GM21390 (cell line): ENCODE measurements around the gene ERO1B.
A peak's percentile ranks its signal among the peaks of the same experiment; 100 is the strongest.
"Not testable (repeated sequence)": the region's sequence is repeated elsewhere in the genome, so short reads cannot be mapped to it uniquely, and the experiment has no call there.

Experiments used
- ATAC-seq: cut with Tn5 transposase; IDR thresholded peaks from one replicate; pipeline ENCODE4 v1.9.1; 2021; ENCODE audit not compliant: unreplicated experiment

Gene ERO1B

DNA sequence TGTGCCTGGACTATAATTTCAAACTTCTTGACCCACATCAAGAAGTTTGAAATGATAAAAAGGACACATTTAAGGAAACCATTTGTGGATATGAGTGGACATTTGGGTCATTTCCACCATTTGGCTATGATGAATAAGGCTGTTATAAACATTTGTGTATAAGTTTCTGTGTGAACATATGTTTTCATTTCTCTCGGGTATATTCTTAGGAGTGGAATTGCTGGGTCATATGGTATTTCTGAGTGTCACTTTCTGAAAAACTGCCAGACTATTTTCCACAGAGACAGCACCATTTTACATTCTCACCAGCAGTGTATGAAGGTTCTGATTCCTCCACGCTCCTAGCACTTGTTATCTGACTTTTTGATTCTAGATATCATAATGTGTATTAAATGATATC is 88.6 kb downstream of the ERO1B start:
- no peak for ATAC-seq

- not testable (repeated sequence) for ATAC-seq
Observed at GRCh38 chr1:236188084-236188483, 93.7 kb downstream of the ERO1B start.

DNA sequence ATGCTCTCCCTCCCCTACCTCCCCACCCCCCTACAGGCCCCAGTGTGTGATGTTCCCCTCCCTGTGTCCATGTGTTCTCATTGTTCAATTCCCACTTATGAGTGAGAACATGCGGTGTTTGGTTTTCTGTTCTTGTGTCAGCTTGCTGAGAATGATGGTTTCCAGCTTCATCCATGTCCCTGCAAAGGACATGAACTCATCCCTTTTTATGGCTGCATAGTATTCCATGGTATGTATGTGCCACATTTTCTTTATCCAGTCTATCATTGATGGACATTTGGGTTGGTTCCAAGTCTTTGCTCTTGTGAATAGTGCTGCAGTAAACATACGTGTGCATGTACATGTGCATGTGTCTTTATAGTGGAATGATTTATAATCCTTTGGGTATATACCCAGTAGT is 95.3 kb downstream of the ERO1B start:
- not testable (repeated sequence) for ATAC-seq

DNA sequence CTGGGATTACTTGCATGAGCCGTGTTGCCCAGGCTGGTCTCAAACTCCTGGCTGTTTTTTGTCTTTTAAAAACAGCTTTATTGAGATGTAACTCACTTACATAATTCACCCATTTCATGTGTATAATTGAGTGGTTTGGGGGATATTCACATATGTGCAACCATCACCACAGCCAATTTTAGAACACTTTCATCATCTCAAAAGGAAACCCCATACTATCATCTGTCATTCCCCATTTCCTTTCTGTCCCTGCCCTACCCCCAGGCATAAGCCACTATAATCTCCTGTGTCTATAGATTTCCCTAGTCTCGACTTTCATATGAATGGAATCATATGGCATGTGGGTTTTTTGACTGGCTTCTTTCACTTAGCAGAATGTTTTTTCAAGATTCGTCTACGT is 96.1 kb downstream of the ERO1B start:
- ATAC-seq: no peak

DNA sequence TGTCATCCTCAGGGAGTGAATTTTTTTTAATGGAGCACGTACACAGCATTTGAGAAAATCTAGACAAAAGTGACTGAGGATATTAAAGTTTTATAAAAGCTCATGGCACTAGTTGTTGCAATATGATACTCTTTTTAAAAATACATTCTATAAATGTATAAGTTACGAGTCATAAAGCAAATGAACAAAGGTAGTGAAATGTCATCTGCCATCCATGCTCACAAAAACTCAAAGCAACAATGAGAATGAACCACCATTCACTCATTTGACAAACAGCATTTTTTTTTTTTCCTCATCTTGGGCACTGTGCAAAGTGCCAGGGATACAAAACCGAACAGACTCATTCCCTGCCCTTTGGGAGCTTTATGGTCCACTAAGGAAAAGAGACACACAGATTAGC is 100.7 kb downstream of the ERO1B start:
- ATAC-seq: no peak

DNA sequence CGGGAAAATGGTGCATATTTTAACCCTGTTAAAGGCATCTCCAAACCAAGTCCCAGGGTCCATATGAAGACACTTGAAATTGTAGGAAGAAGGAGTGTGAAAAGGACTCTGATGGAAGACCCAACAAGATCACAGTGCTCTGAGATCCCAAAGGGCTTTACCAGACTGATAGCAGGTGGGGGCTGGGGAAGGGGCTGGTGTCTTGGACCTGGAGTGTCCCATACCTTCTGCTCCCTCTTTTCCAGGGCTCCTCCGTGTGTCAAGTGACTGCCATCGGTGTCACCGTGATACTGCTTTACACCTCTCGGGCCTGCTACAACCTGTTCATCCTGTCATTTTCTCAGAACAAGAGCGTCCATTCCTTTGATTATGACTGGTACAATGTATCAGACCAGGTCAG is 102.1 kb downstream of the ERO1B start:
- ATAC-seq: no peak

DNA sequence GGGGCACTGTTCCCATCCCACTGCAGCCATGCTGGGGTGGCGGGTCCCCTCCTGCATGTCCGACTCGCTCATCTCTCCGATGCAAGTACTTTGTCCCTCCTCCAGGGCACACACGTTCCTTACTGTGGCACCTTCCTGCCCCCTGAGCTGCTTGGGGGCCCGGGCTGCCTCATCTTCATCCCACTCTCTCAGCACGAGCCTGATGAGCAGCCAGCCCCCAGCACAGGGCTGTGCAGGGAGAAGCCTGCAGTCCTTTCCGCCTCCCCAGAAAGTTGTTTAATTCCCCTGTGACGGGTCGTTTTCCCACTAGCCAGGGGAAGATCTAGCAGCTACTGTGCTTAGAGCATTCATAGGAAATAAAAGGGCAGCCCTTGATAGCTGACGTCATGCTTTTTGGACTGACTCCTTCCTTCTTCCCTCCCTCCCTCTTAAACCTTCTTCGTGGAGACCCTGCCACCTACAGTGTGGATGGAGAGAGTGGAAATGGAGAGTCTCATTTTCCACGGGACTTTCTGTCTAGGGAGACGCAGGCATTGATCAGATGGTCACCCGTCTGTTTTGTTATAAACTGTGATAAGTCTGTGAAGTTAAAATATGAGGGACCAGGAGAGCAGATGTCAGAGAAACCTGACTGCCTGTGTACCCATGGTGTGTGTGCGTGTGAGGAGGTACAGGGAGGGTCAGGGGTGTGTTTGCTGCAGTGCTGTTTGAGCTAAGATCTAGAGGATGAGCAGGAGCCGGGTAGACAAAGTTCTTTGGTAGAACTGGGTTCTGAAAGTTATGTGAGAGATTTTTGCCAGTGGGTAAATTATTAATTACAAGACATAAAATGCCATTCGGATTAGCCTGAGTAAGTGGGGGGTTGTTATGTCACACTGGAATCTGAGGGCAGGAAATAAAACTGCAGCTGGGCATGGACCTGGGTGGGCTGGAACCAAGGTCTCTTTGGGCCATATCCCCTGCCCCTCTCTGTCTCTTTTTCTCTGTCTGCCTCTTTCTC is 105.1 kb downstream of the ERO1B start:
- no peak for ATAC-seq

GRCh38 chr1:236175642-236176336 is 106.0 kb downstream of the ERO1B start:
- ATAC-seq: peak; percentile 86

- no peak for ATAC-seq
Observed at GRCh38 chr1:236173174-236173767, 108.5 kb downstream of the ERO1B start.

- ATAC-seq: no peak
Observed at GRCh38 chr1:236172041-236172579, 109.6 kb downstream of the ERO1B start.

- no peak for ATAC-seq
Observed at GRCh38 chr1:236168716-236169429, 112.9 kb downstream of the ERO1B start.

DNA sequence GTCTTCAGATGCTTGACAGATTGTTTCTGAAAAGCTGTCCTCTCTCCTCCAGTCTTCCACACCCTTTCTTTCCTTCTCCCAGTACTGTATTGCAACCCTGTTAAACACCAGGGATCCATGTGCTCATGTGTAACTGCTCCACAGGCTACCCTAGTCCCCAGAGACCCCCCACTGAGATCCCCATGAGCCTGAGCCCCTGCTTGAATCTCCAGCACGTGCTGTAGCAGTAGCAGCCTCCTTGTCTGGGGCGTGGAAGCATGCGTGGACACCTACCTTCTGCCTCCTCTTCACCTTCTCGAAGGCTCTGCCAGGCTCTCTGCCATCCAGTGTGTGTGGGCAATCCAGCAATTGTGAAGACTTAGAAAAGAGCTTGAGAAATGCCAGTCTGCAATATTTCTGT is 114.2 kb downstream of the ERO1B start:
- ATAC-seq: no peak

DNA sequence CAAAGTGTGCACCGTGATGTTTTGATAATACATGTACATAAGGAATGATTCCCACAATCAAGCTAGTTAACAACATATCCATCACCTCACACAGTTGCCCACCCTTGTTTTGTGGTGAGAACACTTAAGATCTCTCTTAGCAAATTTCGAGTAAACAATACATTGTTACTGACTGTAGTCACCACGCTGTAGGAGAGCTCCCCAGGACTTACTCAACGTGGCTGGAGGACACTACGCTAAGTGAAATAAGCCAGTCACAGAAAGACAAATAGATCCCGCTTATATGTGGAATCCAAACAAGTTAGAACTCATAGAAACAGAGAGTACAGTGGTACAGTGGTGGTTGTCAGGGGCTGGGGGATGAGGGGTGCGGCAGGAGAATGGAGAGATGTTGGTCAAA is 114.6 kb downstream of the ERO1B start:
- ATAC-seq: no peak

DNA sequence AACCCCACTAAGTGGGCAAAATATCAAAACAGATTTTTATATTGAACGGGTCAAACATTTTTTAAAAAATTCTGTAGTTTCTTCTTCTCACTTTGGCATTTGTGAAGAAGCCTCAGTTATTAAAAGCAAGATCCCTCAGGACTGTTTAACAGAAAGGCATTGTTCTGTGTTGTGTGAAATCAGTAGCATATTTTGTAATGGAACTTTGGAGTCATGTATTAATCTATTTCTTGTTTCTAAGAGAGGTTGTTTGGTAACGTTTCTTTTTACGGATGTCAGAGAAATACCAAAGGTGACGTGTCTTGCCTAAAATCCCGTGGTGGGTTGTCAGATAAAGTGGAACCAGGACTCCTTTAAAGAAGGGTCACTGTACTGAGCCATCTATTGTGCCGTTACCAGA is 115.7 kb downstream of the ERO1B start:
- no peak for ATAC-seq
